Neuronal stem cell (in vitro differentiated cells): ENCODE data around the gene TET3. TPM values are rescaled to one million over a fixed set of nuclear protein-coding genes. Genes with fewer than 3 reads are reported as not detected.
A peak's percentile ranks its signal among the peaks of the same experiment; 100 is the strongest.

ENCODE experiments used
- DNase-seq: peaks from one replicate; pipeline ENCODE4 v3.0.0-alpha.2; 2013; ENCODE audit warnings: low spot score
- H2AFZ ChIP-seq: one replicate; pipeline ENCODE4 v1.6.1; 2013; ENCODE audit warnings: mild to moderate bottlenecking, low read length, inconsistent platforms
- H2AK5ac ChIP-seq: 2 replicates; pipeline ENCODE4 v1.6.1; 2013; ENCODE audit warnings: low read depth, mild to moderate bottlenecking, inconsistent platforms, low read length, moderate library complexity, mixed read lengths
- H2BK120ac ChIP-seq: 2 replicates; pipeline ENCODE4 v1.6.1; 2013; ENCODE audit warnings: low read depth, mild to moderate bottlenecking, inconsistent platforms, low read length, moderate library complexity, mixed read lengths
- H2BK12ac ChIP-seq: one replicate; pipeline ENCODE4 v1.6.1; 2013; ENCODE audit warnings: low read length, inconsistent platforms
- H2BK15ac ChIP-seq: 2 replicates; pipeline ENCODE4 v1.6.1; 2013; ENCODE audit warnings: mild to moderate bottlenecking, low read length, inconsistent platforms, mixed read lengths
- H2BK5ac ChIP-seq: one replicate; pipeline ENCODE4 v1.6.1; 2013; ENCODE audit warnings: inconsistent platforms, mild to moderate bottlenecking, low read length, moderate library complexity
- H3K14ac ChIP-seq: one replicate; pipeline ENCODE4 v1.6.1; 2013; ENCODE audit warnings: low read length, inconsistent platforms
- H3K18ac ChIP-seq: 2 replicates; pipeline ENCODE4 v1.6.1; 2013; ENCODE audit warnings: low read length, inconsistent platforms
- H3K23ac ChIP-seq: 2 replicates; pipeline ENCODE4 v1.6.1; 2013; ENCODE audit warnings: low read depth, mild to moderate bottlenecking, mixed read lengths, low read length, inconsistent platforms; ENCODE audit not compliant: poor library complexity
- H3K27ac ChIP-seq: replicated peaks from 3 replicates; pipeline ENCODE4 v1.5.1; 2013; ENCODE audit warnings: low read length, inconsistent platforms
- H3K27me3 ChIP-seq, 3 experiments: 2 replicates each; pipeline ENCODE4 v1.6.1; 2013; ENCODE audit warnings: low read length in 3 of 3, mild to moderate bottlenecking in 2 of 3, inconsistent platforms in 1 of 3, low read depth in 1 of 3, mixed read lengths in 1 of 3, moderate library complexity in 1 of 3; ENCODE audit not compliant: control insufficient read depth in 3 of 3, insufficient read depth in 3 of 3
- H3K36me3 ChIP-seq, 2 donors: replicated peaks in 1 of 2; 2 replicates each; pipeline ENCODE4 v1.6.1; 2013; ENCODE audit warnings: low read length in 2 of 2; ENCODE audit not compliant: control insufficient read depth in 2 of 2, insufficient read depth in 2 of 2
- H3K4ac ChIP-seq: 2 replicates; pipeline ENCODE4 v1.6.1; 2013; ENCODE audit warnings: inconsistent platforms, mild to moderate bottlenecking, low read length, moderate library complexity
- H3K4me1 ChIP-seq, 2 donors: 1 replicate in 1 of 2; 2 replicates in 1 of 2; pipeline ENCODE4 v1.6.1; 2013; ENCODE audit warnings: low read length in 2 of 2, low read depth in 1 of 2; ENCODE audit not compliant: control insufficient read depth in 2 of 2, insufficient read depth in 1 of 2
- H3K4me2 ChIP-seq: one replicate; pipeline ENCODE4 v1.6.1; 2013; ENCODE audit warnings: mild to moderate bottlenecking, low read length, inconsistent platforms; ENCODE audit not compliant: insufficient read depth, poor library complexity, severe bottlenecking
- H3K4me3 ChIP-seq, 2 donors: 2 replicates each; pipeline ENCODE4 v1.5.1; 2013; ENCODE audit warnings: low read length in 2 of 2, mild to moderate bottlenecking in 2 of 2, inconsistent platforms in 1 of 2, moderate library complexity in 1 of 2
- H3K79me1 ChIP-seq: one replicate; pipeline ENCODE4 v1.6.1; 2013; ENCODE audit warnings: low read depth, mild to moderate bottlenecking, inconsistent platforms, low read length, moderate library complexity
- H3K9ac ChIP-seq: one replicate; pipeline ENCODE4 v1.6.1; 2013; ENCODE audit warnings: mild to moderate bottlenecking, low read depth, low read length, inconsistent platforms; ENCODE audit not compliant: poor library complexity
- H3K9me3 ChIP-seq, 2 donors: replicated peaks in 1 of 2; 2 replicates each; pipeline versions ENCODE3 to v1.6.1; 2013; ENCODE audit warnings: low read length in 2 of 2, mild to moderate bottlenecking in 2 of 2, inconsistent platforms in 1 of 2, low read depth in 1 of 2, mixed read lengths in 1 of 2, moderate library complexity in 1 of 2; ENCODE audit not compliant: control insufficient read depth in 2 of 2, insufficient read depth in 1 of 2
- H4K8ac ChIP-seq: one replicate; pipeline ENCODE4 v1.6.1; 2013; ENCODE audit warnings: low read depth, mild to moderate bottlenecking, inconsistent platforms, low read length, moderate library complexity
- H4K91ac ChIP-seq: one replicate; pipeline ENCODE4 v1.6.1; 2013; ENCODE audit warnings: low read length, low read depth, mild to moderate bottlenecking, inconsistent platforms; ENCODE audit not compliant: poor library complexity
- WGBS, 2 donors: extraction: QIAGEN DNeasy Blood & Tissue Kit; methylation state at CpG; one replicate each; pipeline ENCODE4 v1.1.7; 2013; ENCODE audit warnings: missing lambda C conversion rate in 2 of 2, mixed read lengths in 1 of 2; ENCODE audit not compliant: insufficient read length in 2 of 2, insufficient replicate concordance in 1 of 2; ENCODE audit errors: extremely low coverage in 2 of 2; 5-methylcytosine and 5-hydroxymethylcytosine counted together
- polyA plus RNA-seq, 2 experiments: library from polyadenylated mRNA; stranded (reverse); fragments of 200-250 nt; gene quantifications; one replicate each; pipeline ENCODE4 v1.2.3, GENCODE V29; 2013

Gene TET3
- 5.1 TPM for polyA plus RNA-seq (2013, experiment 1 of 2)
- polyA plus RNA-seq (2013, experiment 2 of 2) = 5.4 TPM

DNA sequence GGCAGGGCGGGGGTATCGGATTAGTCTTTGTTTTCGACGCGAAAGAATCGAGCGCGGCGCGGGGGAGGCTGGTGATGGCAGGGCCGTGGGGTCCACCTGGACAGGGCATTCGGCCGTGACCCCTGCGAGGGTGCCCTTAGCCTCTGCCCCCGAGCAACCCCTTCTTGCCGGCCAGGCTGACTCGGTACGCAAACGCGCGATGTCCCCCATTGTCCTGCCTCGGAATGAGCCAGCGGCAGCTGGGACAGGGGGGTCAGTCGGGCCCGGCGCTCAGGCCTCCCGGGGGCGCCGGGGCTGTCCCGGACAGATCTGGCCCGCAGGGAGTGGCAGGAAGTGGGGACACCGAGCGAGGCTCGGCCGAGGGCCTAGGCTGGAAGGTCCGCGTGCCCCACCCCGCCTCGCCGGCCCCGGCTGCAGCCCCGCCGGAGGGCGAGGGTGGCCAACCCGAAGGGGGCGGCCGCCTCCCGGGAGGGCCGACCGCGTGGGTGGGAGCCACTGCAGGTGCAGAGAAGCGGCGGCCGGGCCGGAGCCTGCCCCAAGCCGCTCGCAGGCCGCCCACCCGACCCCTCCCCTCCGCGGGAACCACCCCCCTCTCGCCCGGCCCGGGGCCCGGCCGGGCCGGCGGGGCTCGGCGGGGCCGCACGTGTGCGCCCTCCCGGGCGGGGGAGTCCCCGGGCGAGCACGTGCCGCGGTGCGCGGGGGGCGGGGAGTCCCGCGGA is at the start of gene TET3:
TSS of gene TET3 (plus strand) at position 708 of the 719 bp plus-strand sequence. CDS start 1,494 bp downstream, outside the sequence.
- no peak within 1 kb of the TSS for H4K91ac ChIP-seq
- H2AFZ ChIP-seq = peak within 1 kb of the TSS; percentile 94
- WGBS, 2 donors = no CpG with 5 or more reads among the region's 85 CpGs
- H3K4me2 ChIP-seq = peak within 1 kb of the TSS; percentile 99
- peaks cover 5 to 33% of the 10 kb centered on the region in 2 donors for H3K36me3 ChIP-seq
- peak within 1 kb of the TSS; percentile 36 for H2BK12ac ChIP-seq
- H3K4ac ChIP-seq = peak within 1 kb of the TSS; percentile 46
- peak within 1 kb of the TSS; percentile 88 for H2BK120ac ChIP-seq
- peaks cover 0 to 47% (median 12%) of the 10 kb centered on the region in 3 experiments for H3K27me3 ChIP-seq
- H2AK5ac ChIP-seq = peak within 1 kb of the TSS; percentile 74
- peak within 1 kb of the TSS; percentile 66 to 81 for H3K4me3 ChIP-seq
- H3K4me1 ChIP-seq = peaks cover 33 to 38% of the 10 kb centered on the region in 2 donors
- peak within 1 kb of the TSS; percentile 86 for H3K9ac ChIP-seq
- H2BK15ac ChIP-seq = peak within 1 kb of the TSS; percentile 79
- peak within 1 kb of the TSS; percentile 92 for H3K23ac ChIP-seq
- no peaks in the 10 kb centered on the region for H3K9me3 ChIP-seq
- peaks cover 3% of the 10 kb centered on the region for H3K79me1 ChIP-seq
- peak within 1 kb of the TSS; percentile 96 for H3K18ac ChIP-seq
- no peak within 1 kb of the TSS for H2BK5ac ChIP-seq
- no peak within 1 kb of the TSS for H4K8ac ChIP-seq
- H3K14ac ChIP-seq = peak within 1 kb of the TSS; percentile 75
- H3K27ac ChIP-seq = no peak within 1 kb of the TSS
- DNase-seq = no peak

DNA sequence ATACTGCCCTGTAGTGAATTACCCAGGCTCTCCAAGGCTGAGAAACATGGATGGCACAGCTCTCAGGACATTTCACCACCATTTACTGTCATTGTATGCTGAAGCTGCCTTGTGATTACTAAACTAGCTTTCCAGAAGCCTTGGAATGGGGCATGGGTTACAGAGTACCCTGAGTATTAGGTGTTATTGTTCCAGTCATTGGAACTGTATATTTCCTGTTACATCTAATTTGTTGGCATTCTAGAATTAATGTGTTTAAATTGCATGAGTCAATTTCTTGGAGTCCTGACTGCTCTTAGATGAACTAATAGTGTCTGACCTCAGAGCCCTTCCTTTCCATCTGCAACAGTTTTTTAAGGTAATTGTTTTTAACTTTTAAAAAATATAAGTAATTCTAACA is 49.1 kb upstream of the TET3 start:
- no peak overlapping the region for H4K91ac ChIP-seq

DNA sequence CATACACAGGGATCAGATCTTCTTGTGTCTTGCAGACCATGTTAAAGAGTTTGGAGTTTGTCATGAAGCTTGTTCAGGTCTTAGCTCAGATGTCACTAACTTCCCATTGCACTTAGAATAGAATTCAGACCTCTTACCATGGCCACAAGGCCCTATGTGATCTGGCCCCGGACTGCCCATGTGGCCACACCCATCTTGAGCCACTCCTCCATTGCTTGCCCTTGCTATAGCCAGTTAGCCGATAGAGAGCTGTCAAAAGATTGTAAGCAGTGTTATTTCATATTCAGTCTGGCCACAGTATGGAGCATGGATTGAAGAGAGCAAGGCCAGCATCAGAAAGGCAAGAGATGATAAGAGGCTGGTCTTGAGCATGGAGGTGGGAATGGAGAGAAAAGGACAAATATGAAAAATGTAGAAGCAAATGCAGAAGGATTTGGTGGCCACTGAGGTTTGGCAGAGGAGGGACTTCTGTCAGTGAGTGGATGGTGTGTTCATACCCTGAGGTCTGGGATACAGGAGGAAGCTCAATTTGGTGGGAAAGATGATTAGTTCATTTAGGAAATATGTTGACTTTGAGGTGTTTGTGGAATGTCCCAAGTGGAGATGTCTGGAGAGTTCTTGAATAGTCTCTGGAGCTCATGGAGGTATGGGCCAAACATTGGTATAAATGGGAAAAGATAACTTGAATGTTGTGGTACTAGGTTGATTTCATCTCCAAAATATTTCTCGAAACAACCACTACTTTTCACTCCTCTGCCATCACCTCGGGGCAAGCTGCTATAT is 47.4 kb upstream of the TET3 start:
- Histone ChIP-seq H3K4ac (no peak overlapping the region), H3K4me1 (peaks cover 0 to 3% of the 10 kb centered on the region in 2 donors), H3K27ac (no peak overlapping the region), H3K14ac (no peak overlapping the region), H2BK12ac (no peak overlapping the region), H2BK5ac (no peak overlapping the region), H2BK15ac (no peak overlapping the region), H3K4me2 (no peak overlapping the region), H3K9ac (no peak overlapping the region), H2AFZ (no peak overlapping the region), H3K23ac (no peak overlapping the region), H2AK5ac (no peak overlapping the region), H3K9me3 (no peaks in the 10 kb centered on the region), H3K27me3 (no peaks in the 10 kb centered on the region), H3K79me1 (no peaks in the 10 kb centered on the region), H3K4me3 (no peak overlapping the region), H3K36me3 (peaks cover 9 to 98% of the 10 kb centered on the region in 2 donors), H4K91ac (no peak overlapping the region), H3K18ac (no peak overlapping the region), H4K8ac (no peak overlapping the region), H2BK120ac (no peak overlapping the region)
- DNase-seq = no peak
- WGBS, 2 donors = no CpG with 5 or more reads among the region's 4 CpGs

More for the DNA sequence above, 49.1 kb upstream of the TET3 start:
- peaks cover 0 to under 1% of the 10 kb centered on the region in 2 donors for H3K4me1 ChIP-seq
- DNase-seq = no peak
- H3K9me3 ChIP-seq = no peaks in the 10 kb centered on the region
- H2AFZ ChIP-seq = no peak overlapping the region
- no peak overlapping the region for H3K9ac ChIP-seq
- no peak overlapping the region for H2BK5ac ChIP-seq
- no peak overlapping the region for H3K27ac ChIP-seq
- H2BK120ac ChIP-seq = no peak overlapping the region
- H3K27me3 ChIP-seq = no peaks in the 10 kb centered on the region
- peaks cover 10 to 93% of the 10 kb centered on the region in 2 donors for H3K36me3 ChIP-seq
- H3K4me3 ChIP-seq = no peak overlapping the region
- no peak overlapping the region for H3K4me2 ChIP-seq
- H3K14ac ChIP-seq = no peak overlapping the region
- H3K23ac ChIP-seq = no peak overlapping the region
- no peak overlapping the region for H2AK5ac ChIP-seq
- H3K79me1 ChIP-seq = no peaks in the 10 kb centered on the region
- no peak overlapping the region for H2BK15ac ChIP-seq
- no peak overlapping the region for H2BK12ac ChIP-seq
- no peak overlapping the region for H3K18ac ChIP-seq
- H3K4ac ChIP-seq = no peak overlapping the region
- no peak overlapping the region for H4K8ac ChIP-seq

DNA sequence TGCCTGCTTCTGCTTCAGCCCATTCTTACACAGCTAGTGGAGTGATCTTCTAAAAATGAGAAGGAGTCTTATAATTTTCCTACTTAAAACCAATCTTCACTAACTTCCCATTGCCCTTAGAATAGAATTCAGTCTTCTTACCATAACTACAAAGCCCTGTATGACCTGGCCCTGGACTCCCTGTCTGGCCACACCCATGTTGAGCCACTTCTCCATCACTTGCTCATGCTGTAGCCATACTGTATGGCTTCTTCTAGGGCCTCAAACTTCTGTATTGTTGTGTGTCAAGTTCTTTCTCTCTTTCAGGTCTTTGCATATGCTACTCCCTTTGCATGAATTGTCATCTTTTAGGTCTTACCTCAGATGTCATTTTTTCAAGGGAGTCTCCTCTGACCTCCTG is 46.8 kb upstream of the TET3 start:
- Histone ChIP-seq H3K36me3 (peaks cover 7 to 98% of the 10 kb centered on the region in 2 donors), H2AFZ (no peak overlapping the region), H2BK12ac (no peak overlapping the region), H3K27me3 (no peaks in the 10 kb centered on the region), H3K79me1 (no peaks in the 10 kb centered on the region), H3K27ac (no peak overlapping the region), H3K23ac (no peak overlapping the region), H3K18ac (no peak overlapping the region), H4K91ac (no peak overlapping the region), H3K9ac (no peak overlapping the region), H3K4me1 (peaks cover 0 to 3% of the 10 kb centered on the region in 2 donors), H4K8ac (no peak overlapping the region), H2BK120ac (no peak overlapping the region), H3K14ac (no peak overlapping the region), H2BK5ac (no peak overlapping the region), H2BK15ac (no peak overlapping the region), H3K4me3 (no peak overlapping the region), H3K9me3 (no peaks in the 10 kb centered on the region), H2AK5ac (no peak overlapping the region), H3K4me2 (no peak overlapping the region), H3K4ac (no peak overlapping the region)
- DNase-seq = no peak
